OCI-LY1 (cell line): Measurements from ENCODE around the gene RGS9.

Source experiments
- H2AFZ ChIP-seq: fragments of 200-600 bp; sonication (generic), shearing (Covaris generic); 2 replicates; pipeline ENCODE4 v1.6.0; 2014; ENCODE audit warnings: antibody characterized with exemption, mild to moderate bottlenecking, low read length
- H3F3A ChIP-seq: fragments of 200-600 bp; sonication (generic), shearing (Covaris generic); 2 replicates; pipeline ENCODE4 v1.6.0; 2014; ENCODE audit warnings: mild to moderate bottlenecking, antibody characterized with exemption, low read length, moderate library complexity; ENCODE audit not compliant: insufficient read depth
- H3K27ac ChIP-seq: fragments of 200-600 bp; sonication (generic); 2 replicates; pipeline ENCODE4 v1.5.1; 2014; ENCODE audit warnings: low read length, mixed run types, mild to moderate bottlenecking, low read depth; ENCODE audit not compliant: poor library complexity, severe bottlenecking
- H3K27me3 ChIP-seq: fragments of 200-600 bp; sonication (generic); 2 replicates; pipeline ENCODE4 v1.6.0; 2014; ENCODE audit warnings: antibody characterized with exemption, mild to moderate bottlenecking, low read length, moderate library complexity; ENCODE audit not compliant: insufficient read depth
- H3K36me3 ChIP-seq: fragments of 200-600 bp; sonication (generic); 2 replicates; pipeline ENCODE4 v1.6.1; 2014; ENCODE audit warnings: mild to moderate bottlenecking, antibody characterized with exemption, low read length, moderate library complexity, mixed read lengths; ENCODE audit not compliant: insufficient read depth
- H3K4me1 ChIP-seq: fragments of 200-600 bp; sonication (generic); 2 replicates; pipeline ENCODE4 v1.5.1; 2014; ENCODE audit warnings: mild to moderate bottlenecking, low read length, moderate library complexity; ENCODE audit not compliant: insufficient read depth, severe bottlenecking
- H3K4me2 ChIP-seq: fragments of 200-600 bp; sonication (generic), shearing (Covaris generic); 2 replicates; pipeline ENCODE4 v1.6.1; 2014; ENCODE audit warnings: low read length
- H3K4me3 ChIP-seq: fragments of 200-600 bp; sonication (generic); 2 replicates; pipeline ENCODE4 v1.5.1; 2014; ENCODE audit warnings: low read length, low read depth, mild to moderate bottlenecking, mixed read lengths; ENCODE audit not compliant: poor library complexity, severe bottlenecking
- H3K79me2 ChIP-seq: fragments of 200-600 bp; shearing (Covaris generic); 2 replicates; pipeline ENCODE4 v1.6.1; 2016; ENCODE audit warnings: mixed run types, low read length, mixed read lengths; ENCODE audit not compliant: insufficient read depth
- H3K9ac ChIP-seq: fragments of 200-600 bp; sonication (generic), shearing (Covaris generic); 2 replicates; pipeline ENCODE4 v1.6.1; 2014; ENCODE audit warnings: mild to moderate bottlenecking, low read length, mixed read lengths
- H3K9me2 ChIP-seq: fragments of 200-600 bp; sonication (generic), shearing (Covaris generic); 2 replicates; pipeline ENCODE4 v1.6.1; 2014; ENCODE audit warnings: low read depth, mild to moderate bottlenecking, low read length, mixed read lengths
- H3K9me3 ChIP-seq: fragments of 200-600 bp; shearing (Covaris generic); 2 replicates; pipeline ENCODE4 v1.6.1; 2014; ENCODE audit warnings: low read length, mixed read lengths
- H4K20me1 ChIP-seq: fragments of 200-600 bp; sonication (generic), shearing (Covaris generic); 2 replicates; pipeline ENCODE4 v1.6.0; 2016; ENCODE audit warnings: mild to moderate bottlenecking, low read length; ENCODE audit not compliant: insufficient read depth
- CTCF ChIP-seq: fragments of 200-600 bp; sonication (generic), shearing (Covaris generic); IDR thresholded peaks from 2 replicates; pipeline ENCODE4 v1.5.1; 2017; ENCODE audit warnings: mild to moderate bottlenecking, antibody characterized with exemption, low read length, moderate library complexity, mixed read lengths
- EZH2 ChIP-seq: fragments of 200-600 bp; sonication (generic), shearing (Covaris generic); IDR thresholded peaks from 2 replicates; pipeline ENCODE4 v1.8.0; 2017; ENCODE audit warnings: borderline replicate concordance, mixed run types, mild to moderate bottlenecking, antibody characterized with exemption, low read length, moderate library complexity, mixed read lengths

Gene RGS9

GRCh38 chr17:65271296-65271695 is 134.1 kb downstream of the RGS9 start:
- H3K4me3 ChIP-seq = no peak overlapping the region
- H3K27me3 ChIP-seq = 0 out of 2 replicates have a peak, but pooled peaks cover 3% of the 10 kb centered on the region
- H2AFZ ChIP-seq = no peak overlapping the region
- no peak for TF ChIP-seq CTCF
- no peak for TF ChIP-seq EZH2
- H3K4me1 ChIP-seq = no peaks in the 10 kb centered on the region
- H3K9ac ChIP-seq = no peak overlapping the region
- H4K20me1 ChIP-seq = no peaks in the 10 kb centered on the region
- H3K4me2 ChIP-seq = no peak overlapping the region
- H3F3A ChIP-seq = no peaks in the 10 kb centered on the region
- H3K36me3 ChIP-seq = no peaks in the 10 kb centered on the region
- no peaks in the 10 kb centered on the region for H3K9me3 ChIP-seq
- no peaks in the 10 kb centered on the region for H3K9me2 ChIP-seq
- H3K27ac ChIP-seq = no peak overlapping the region
- H3K79me2 ChIP-seq = no peaks in the 10 kb centered on the region
